ENCODE measurements around the gene TMEM123. TPM values are rescaled to one million over a fixed set of nuclear protein-coding genes. Genes with fewer than 3 reads are reported as not detected.

The TMEM123 gene
- total and polyA plus RNA-seq, 10 of the 15 experiments (the other 5 are each of a cell fraction or from before 2014, with no cell fraction given): 35.1 to 667 (median 123) TPM

GRCh38 chr11:102486584-102486983 lies 34.0 kb upstream of the TMEM123 start:
- Histone ChIP-seq H3K36me3 (ENCODE audit: control insufficient read depth in 2 of 2, insufficient read depth in 2 of 2, low read length in 1 of 2) (no peaks in the 10 kb centered on the region), H2AFZ (ENCODE audit: control insufficient read depth, low read depth, low read length) (no peak overlapping the region), H3K27me3 (replicated peaks in 1 of 2; ENCODE audit: control insufficient read depth in 2 of 2, insufficient read depth in 2 of 2, low read length in 1 of 2) (0 out of 4 replicates have a peak, but pooled peaks cover 0 to 3% of the 10 kb centered on the region in 2 experiments), H3K4me2 (ENCODE audit: control insufficient read depth, insufficient read depth) (no peak overlapping the region), H3K79me2 (ENCODE audit: control insufficient read depth, insufficient read depth, low read length) (no peaks in the 10 kb centered on the region), H3K4me1 (ENCODE audit: control insufficient read depth, insufficient read depth, low read length) (peaks cover 9% of the 10 kb centered on the region), H3K9me3 (replicated peaks; ENCODE audit: control insufficient read depth, insufficient read depth, low read length) (no peaks in the 10 kb centered on the region), H4K20me1 (ENCODE audit: control insufficient read depth, insufficient read depth) (no peaks in the 10 kb centered on the region), H3K27ac (ENCODE audit: control insufficient read depth, insufficient read depth) (no peak overlapping the region), H3K4me3 (no peak overlapping the region), H3K9ac (ENCODE audit: control insufficient read depth, insufficient read depth, low read length) (no peak overlapping the region)
- BruUV-seq (replicated peaks): no TSS peak
- CTCF ChIA-PET: interaction anchor here (0.8 to 2.9 kb wide), 5 partner anchors 96 to 203 kb away, joined by 5 to 24 read pairs (median 9); no protein-coding TSS in a partner anchor
- 87% methylated on average over 2 of the region's 2 CpGs for WGBS (ENCODE audit: insufficient coverage, insufficient replicate concordance, low lambda C conversion rate, missing lambda C conversion rate)
- RAD21 ChIA-PET (ENCODE audit: unreplicated experiment): interaction anchor here (0.6 to 2.8 kb wide), 3 partner anchors 11 to 126 kb away, joined by 3 to 11 read pairs (median 3); no protein-coding TSS in a partner anchor
- SMC1A ChIA-PET (ENCODE audit: uncharacterized antibody, unreplicated experiment): interaction anchor here (0.9 to 4.4 kb wide), 14 partner anchors 10 to 180 kb away, joined by 3 to 17 read pairs (median 4); no protein-coding TSS in a partner anchor
- DNase-seq (ENCODE audit: low read depth, low spot score): no peak
- POLR2A ChIA-PET: interaction anchor here (1.2 kb wide), 1 partner anchor 9 kb away, joined by 5 read pairs; no protein-coding TSS in a partner anchor
- intact Hi-C loops (cut with micrococcal nuclease; ENCODE audit: unreplicated experiment): no loop called here
- in situ Hi-C loops (cut with MboI): loop anchor here (25.0 kb wide), 1 partner anchor 99 kb away; no protein-coding TSS in a partner anchor
- no peak for FAIRE-seq
- no peak for ATAC-seq
- TF ChIP-seq POLR2A (IDR thresholded peaks at IDR 0.05; ENCODE audit: low read depth, low read length): no peak
- TF ChIP-seq PRDM15 (CRISPR knock-in tag; IDR thresholded peaks at IDR 0.05): no peak
- no peak for TF ChIP-seq ZNF207 (IDR thresholded peaks at IDR 0.05; ENCODE audit: borderline replicate concordance)
- no peak for TF ChIP-seq CHD4 (IDR thresholded peaks at IDR 0.05)
- TF ChIP-seq ZBTB4 (CRISPR knock-in tag; IDR thresholded peaks at IDR 0.05): no peak
- TF ChIP-seq CTCF (IDR thresholded peaks at IDR 0.05 in 2 of 3, conservative IDR thresholded peaks at IDR 0.05 in 1 of 3; ENCODE audit: control insufficient read depth in 2 of 3, extremely low read depth in 1 of 3, insufficient read depth in 1 of 3, low read depth in 3 of 3, low read length in 3 of 3): no peak
- no peak for TF ChIP-seq JUND (IDR thresholded peaks at IDR 0.05; ENCODE audit: low read depth, low read length)
- no peak for TF ChIP-seq CREM (IDR thresholded peaks at IDR 0.05; ENCODE audit: low read depth)
- no peak for TF ChIP-seq CBX5 (IDR thresholded peaks at IDR 0.05; ENCODE audit: low read depth)
- no peak for TF ChIP-seq NBN (IDR thresholded peaks at IDR 0.05)
- TF ChIP-seq HSF1 (IDR thresholded peaks at IDR 0.05; ENCODE audit: low read depth, low read length): no peak
- TF ChIP-seq BHLHE40 (IDR thresholded peaks at IDR 0.05; ENCODE audit: borderline replicate concordance in 1 of 2, low read depth in 2 of 2, low read length in 1 of 2): no peak
- no peak for TF ChIP-seq MTA2 (IDR thresholded peaks at IDR 0.05; ENCODE audit: low read depth)

All from GM12878 (cell line).